Measurements from ENCODE around the gene FCGR3A.
"Not testable (repeated sequence)": the region's sequence is repeated elsewhere in the genome, so short reads cannot be mapped to it uniquely, and the experiment has no call there.

The FCGR3A gene

GRCh38 chr1:161549652-161550051, at the start of gene FCGR3A:
FCGR3A (minus strand) TSS chr1:161549818; CDS start chr1:161549736, 82 bp downstream.
- no peak for DNase-seq (ENCODE audit: low read depth in 2 of 2)

- not testable (repeated sequence) for DNase-seq (ENCODE audit: low read depth in 2 of 2)
These were observed 47.5 kb upstream of the FCGR3A start for GRCh38 chr1:161597077-161597476.

- DNase-seq (ENCODE audit: low read depth in 2 of 2) = not testable (repeated sequence)
These were observed 46.0 kb upstream of the FCGR3A start for GRCh38 chr1:161595583-161595982.

GRCh38 chr1:161595173-161595572, 45.6 kb upstream of the FCGR3A start:
- not testable (repeated sequence) for DNase-seq (ENCODE audit: low read depth in 2 of 2)

- not testable (repeated sequence) for DNase-seq (ENCODE audit: low read depth in 2 of 2)
These were observed 44.8 kb upstream of the FCGR3A start for GRCh38 chr1:161594269-161594984.

GRCh38 chr1:161593092-161593755, 43.6 kb upstream of the FCGR3A start:
- DNase-seq (ENCODE audit: low read depth in 2 of 2) = not testable (repeated sequence)

- not testable (repeated sequence) for DNase-seq (ENCODE audit: low read depth in 2 of 2)
These were observed 43.0 kb upstream of the FCGR3A start for GRCh38 chr1:161592586-161592985.

- not testable (repeated sequence) for DNase-seq (ENCODE audit: low read depth in 2 of 2)
These were observed 40.3 kb upstream of the FCGR3A start for GRCh38 chr1:161589920-161590319.

- not testable (repeated sequence) for DNase-seq (ENCODE audit: low read depth in 2 of 2)
These were observed 39.7 kb upstream of the FCGR3A start for GRCh38 chr1:161589365-161589764.

GRCh38 chr1:161588596-161588995, 39.0 kb upstream of the FCGR3A start:
- DNase-seq (ENCODE audit: low read depth in 2 of 2) = not testable (repeated sequence)

GRCh38 chr1:161582882-161583281, 33.3 kb upstream of the FCGR3A start:
- DNase-seq (ENCODE audit: low read depth in 2 of 2) = not testable (repeated sequence)

- DNase-seq (ENCODE audit: low read depth in 2 of 2) = not testable (repeated sequence)
These were observed 31.4 kb upstream of the FCGR3A start for GRCh38 chr1:161580879-161581537.

- DNase-seq (ENCODE audit: low read depth in 2 of 2) = not testable (repeated sequence)
These were observed 30.4 kb upstream of the FCGR3A start for GRCh38 chr1:161579856-161580507.

GRCh38 chr1:161576676-161577075, 27.1 kb upstream of the FCGR3A start:
- not testable (repeated sequence) for DNase-seq (ENCODE audit: low read depth in 2 of 2)

- not testable (repeated sequence) for DNase-seq (ENCODE audit: low read depth in 2 of 2)
These were observed 22.1 kb upstream of the FCGR3A start for GRCh38 chr1:161571703-161572102.

GRCh38 chr1:161566602-161566960, 17.0 kb upstream of the FCGR3A start:
- DNase-seq (ENCODE audit: low read depth in 2 of 2) = not testable (repeated sequence)

GRCh38 chr1:161563522-161563921, 13.9 kb upstream of the FCGR3A start:
- DNase-seq (ENCODE audit: low read depth in 2 of 2) = not testable (repeated sequence)

GRCh38 chr1:161562441-161562840, 12.8 kb upstream of the FCGR3A start:
- not testable (repeated sequence) for DNase-seq (ENCODE audit: low read depth in 2 of 2)

GRCh38 chr1:161560960-161561715, 11.5 kb upstream of the FCGR3A start:
- not testable (repeated sequence) for DNase-seq (ENCODE audit: low read depth in 2 of 2)

GRCh38 chr1:161557506-161558450, 8.2 kb upstream of the FCGR3A start:
- DNase-seq (ENCODE audit: low read depth in 2 of 2) = not testable (repeated sequence)

Measured in stimulated activated CD8-positive, alpha-beta memory T cell treated with anti-CD3 and anti-CD28 coated beads, Interleukin-7, amount 100 ng/mL, for 1 hour (primary cell).